Hepatocyte (in vitro differentiated cells): ENCODE results near the gene NKX6-1. TPM values are rescaled to one million over a fixed set of nuclear protein-coding genes. Genes with fewer than 3 reads are reported as not detected.
A peak's percentile ranks its signal among the peaks of the same experiment; 100 is the strongest.

Experiments
- DNase-seq: peaks from one replicate; pipeline ENCODE4 v3.0.0-alpha.2; 2016; ENCODE audit warnings: low spot score
- H2AFZ ChIP-seq: fragments of 200-600 bp; sonication (generic); 2 replicates; pipeline ENCODE4 v1.6.0; 2016; ENCODE audit warnings: antibody characterized with exemption, mild to moderate bottlenecking
- H3K27ac ChIP-seq: fragments of 200-600 bp; sonication (generic); 2 replicates; pipeline ENCODE4 v1.5.1; 2016; ENCODE audit warnings: mild to moderate bottlenecking
- H3K27me3 ChIP-seq: fragments of 200-600 bp; sonication (generic); 2 replicates; pipeline ENCODE4 v1.6.1; 2016
- H3K36me3 ChIP-seq: fragments of 200-600 bp; sonication (generic); replicated peaks from 2 replicates; pipeline ENCODE4 v1.5.1; 2016; ENCODE audit warnings: low read depth; ENCODE audit not compliant: insufficient read depth
- H3K4me1 ChIP-seq: fragments of 200-600 bp; sonication (generic); 2 replicates; pipeline ENCODE4 v1.5.1; 2016; ENCODE audit warnings: mild to moderate bottlenecking, moderate library complexity; ENCODE audit not compliant: insufficient read depth
- H3K4me2 ChIP-seq: fragments of 200-600 bp; sonication (generic); 2 replicates; pipeline ENCODE4 v1.6.0; 2016
- H3K4me3 ChIP-seq: fragments of 200-600 bp; sonication (generic); 2 replicates; pipeline ENCODE4 v1.5.1; 2016; ENCODE audit warnings: mild to moderate bottlenecking
- H3K79me2 ChIP-seq: fragments of 200-600 bp; sonication (generic); 2 replicates; pipeline ENCODE4 v1.6.0; 2017; ENCODE audit warnings: mild to moderate bottlenecking
- H3K9me2 ChIP-seq: fragments of 200-600 bp; sonication (generic); replicated peaks from 2 replicates; pipeline ENCODE4 v1.6.0; 2017; ENCODE audit warnings: mild to moderate bottlenecking; ENCODE audit not compliant: insufficient read depth
- H3K9me3 ChIP-seq: fragments of 200-600 bp; sonication (generic); 2 replicates; pipeline ENCODE4 v1.5.1; 2016; ENCODE audit warnings: low read depth, mild to moderate bottlenecking
- H4K20me1 ChIP-seq: fragments of 200-600 bp; sonication (generic); 2 replicates; pipeline ENCODE4 v1.6.0; 2016; ENCODE audit warnings: mild to moderate bottlenecking; ENCODE audit not compliant: insufficient read depth, poor library complexity, severe bottlenecking
- EZH2 ChIP-seq: fragments of 200-600 bp; sonication (generic); IDR thresholded peaks from 2 replicates; pipeline ENCODE4 v1.6.1; 2016; ENCODE audit warnings: antibody characterized with exemption, mild to moderate bottlenecking, borderline replicate concordance
- EZH2phosphoT487 ChIP-seq: fragments of 200-600 bp; sonication (generic); IDR thresholded peaks from one replicate; pipeline ENCODE4 v1.6.1; 2018; ENCODE audit warnings: antibody characterized with exemption, mild to moderate bottlenecking, low read depth, moderate library complexity; ENCODE audit not compliant: unreplicated experiment, severe bottlenecking
- WGBS: methylation state at CpG from one replicate; pipeline ENCODE4 v1.1.6; 2016; ENCODE audit warnings: low lambda C conversion rate; ENCODE audit errors: missing lambda C conversion rate; 5-methylcytosine and 5-hydroxymethylcytosine counted together
- polyA plus RNA-seq: library from polyadenylated mRNA; unstranded; fragments of >200 nt; fragmentation: Nextera tagmentation; extraction: Ambion mirVana; gene quantifications from 2 replicates; pipeline ENCODE4 v1.2.1, GENCODE V29; 2016
- total RNA-seq: library from RNA; depleted of rRNA; stranded (reverse); fragments of >200 nt; gene quantifications from 2 replicates; pipeline ENCODE4 v1.2.3, GENCODE V29; 2014
- TF ChIP-seq, protein P1 (sequence below): fragments of 200-600 bp; sonication (generic); IDR thresholded peaks from 2 replicates; pipeline ENCODE4 v1.5.1; 2016; ENCODE audit warnings: antibody characterized with exemption, mild to moderate bottlenecking; ENCODE audit not compliant: poor library complexity

Gene NKX6-1
- total RNA-seq (not detected in 2 replicates), polyA plus RNA-seq (not detected in 2 replicates)

DNA sequence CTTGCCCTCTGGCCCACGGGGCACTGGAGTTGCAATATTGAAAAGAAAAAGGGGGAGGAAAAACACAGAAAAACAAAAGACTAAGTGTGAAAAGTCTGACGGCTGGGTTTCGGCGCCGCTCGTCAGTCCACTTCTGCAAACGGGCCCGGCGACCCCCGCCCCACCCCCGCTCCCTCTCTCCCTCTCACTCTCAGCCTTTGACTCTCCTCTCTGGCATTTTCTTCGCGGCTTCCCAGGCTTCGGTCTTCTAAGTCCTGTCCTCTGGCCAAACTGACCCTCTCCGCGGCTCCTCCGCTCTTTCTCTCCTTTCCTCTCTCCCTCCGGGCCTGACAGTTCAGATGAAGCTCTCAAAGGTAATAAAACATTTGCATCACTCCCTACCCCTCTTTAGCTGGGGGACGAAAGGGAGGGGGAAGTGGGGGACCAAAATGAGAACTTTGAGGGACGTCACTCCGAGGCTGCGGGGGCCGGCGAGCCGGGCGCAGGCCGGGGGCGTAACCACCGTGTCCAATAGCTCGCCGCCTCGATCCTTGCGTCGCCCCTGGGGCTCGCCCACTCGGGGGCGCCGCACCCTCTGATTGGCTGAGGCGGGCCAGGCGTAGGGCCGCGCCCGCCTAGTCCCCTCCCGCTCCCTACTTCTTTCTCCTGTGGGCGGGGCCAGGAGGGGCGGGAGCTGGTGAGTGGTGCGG is at the start of gene NKX6-1:
NKX6-1 (minus strand) TSS at position 358 of the 689 bp plus-strand sequence. CDS start 1,064 bp downstream, outside the sequence.
- Histone ChIP-seq H3K9me2 (no peaks in the 10 kb centered on the region), H2AFZ (peak within 1 kb of the TSS; percentile 82), H3K4me2 (peak within 1 kb of the TSS; percentile 92), H3K79me2 (no peaks in the 10 kb centered on the region), H3K27me3 (peaks cover 98% of the 10 kb centered on the region), H4K20me1 (no peaks in the 10 kb centered on the region), H3K36me3 (no peaks in the 10 kb centered on the region), H3K4me3 (peak within 1 kb of the TSS; percentile 33), H3K9me3 (no peaks in the 10 kb centered on the region), H3K4me1 (peaks cover 21% of the 10 kb centered on the region), H3K27ac (no peak within 1 kb of the TSS)
- peak; percentile 83 for DNase-seq
- 1% methylated on average over 25 of the region's 47 CpGs for WGBS
- peak; percentile 36 for TF ChIP-seq EZH2phosphoT487
- TF ChIP-seq, protein P1, sequence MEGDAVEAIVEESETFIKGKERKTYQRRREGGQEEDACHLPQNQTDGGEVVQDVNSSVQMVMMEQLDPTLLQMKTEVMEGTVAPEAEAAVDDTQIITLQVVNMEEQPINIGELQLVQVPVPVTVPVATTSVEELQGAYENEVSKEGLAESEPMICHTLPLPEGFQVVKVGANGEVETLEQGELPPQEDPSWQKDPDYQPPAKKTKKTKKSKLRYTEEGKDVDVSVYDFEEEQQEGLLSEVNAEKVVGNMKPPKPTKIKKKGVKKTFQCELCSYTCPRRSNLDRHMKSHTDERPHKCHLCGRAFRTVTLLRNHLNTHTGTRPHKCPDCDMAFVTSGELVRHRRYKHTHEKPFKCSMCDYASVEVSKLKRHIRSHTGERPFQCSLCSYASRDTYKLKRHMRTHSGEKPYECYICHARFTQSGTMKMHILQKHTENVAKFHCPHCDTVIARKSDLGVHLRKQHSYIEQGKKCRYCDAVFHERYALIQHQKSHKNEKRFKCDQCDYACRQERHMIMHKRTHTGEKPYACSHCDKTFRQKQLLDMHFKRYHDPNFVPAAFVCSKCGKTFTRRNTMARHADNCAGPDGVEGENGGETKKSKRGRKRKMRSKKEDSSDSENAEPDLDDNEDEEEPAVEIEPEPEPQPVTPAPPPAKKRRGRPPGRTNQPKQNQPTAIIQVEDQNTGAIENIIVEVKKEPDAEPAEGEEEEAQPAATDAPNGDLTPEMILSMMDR: no peak
- peak; percentile 35 for TF ChIP-seq EZH2

DNA sequence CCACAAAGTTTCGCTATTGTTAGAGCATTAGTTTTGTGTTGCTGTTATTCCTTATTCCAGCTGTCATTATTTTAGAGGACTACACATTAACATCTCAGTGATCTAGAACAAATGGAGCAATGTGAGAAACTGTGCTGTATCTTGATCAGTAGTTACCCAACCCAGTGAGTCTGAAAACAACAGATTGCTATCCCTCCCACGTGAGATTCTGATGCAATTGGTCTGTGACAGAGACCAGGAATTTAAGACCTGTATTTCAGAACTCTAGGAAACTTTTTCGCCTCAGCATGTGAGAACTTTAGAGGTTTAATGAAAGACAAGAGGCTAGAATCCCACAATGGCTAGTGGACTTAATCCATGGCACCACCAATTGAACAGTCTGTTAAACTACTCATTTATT is 48.1 kb upstream of the NKX6-1 start:
- Histone ChIP-seq H3K36me3 (no peaks in the 10 kb centered on the region), H3K4me1 (no peaks in the 10 kb centered on the region), H3K79me2 (no peaks in the 10 kb centered on the region), H3K4me3 (no peak overlapping the region), H4K20me1 (no peaks in the 10 kb centered on the region), H2AFZ (no peak overlapping the region), H3K9me3 (no peaks in the 10 kb centered on the region), H3K27ac (no peak overlapping the region), H3K9me2 (no peaks in the 10 kb centered on the region), H3K27me3 (no peaks in the 10 kb centered on the region), H3K4me2 (no peak overlapping the region)
- DNase-seq: no peak
- TF ChIP-seq EZH2 (no peak), EZH2phosphoT487 (no peak)
- TF ChIP-seq, protein P1: no peak
- WGBS: 73% methylated on average over 3 of the region's 3 CpGs

DNA sequence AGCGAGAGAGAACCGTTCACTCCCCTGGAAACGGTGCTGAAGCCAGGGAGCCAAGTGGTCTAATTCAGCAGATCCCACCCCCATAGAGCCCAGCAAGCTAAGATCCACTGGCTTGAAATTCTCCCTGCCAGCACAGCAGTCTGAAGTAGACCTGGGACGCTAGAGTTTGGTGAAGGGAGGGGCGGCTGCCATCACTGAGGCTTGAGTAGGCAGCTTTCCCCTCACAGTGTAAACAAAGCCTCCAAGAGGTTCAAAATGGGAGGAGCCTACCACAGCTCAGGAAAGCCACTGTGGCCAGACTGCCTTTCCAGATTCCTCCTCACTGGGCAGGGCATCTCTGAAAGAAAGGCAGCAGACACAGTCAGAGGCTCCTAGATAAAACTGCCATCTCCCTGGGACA is 46.0 kb upstream of the NKX6-1 start:
- no peaks in the 10 kb centered on the region for H3K36me3 ChIP-seq
- no peaks in the 10 kb centered on the region for H3K9me2 ChIP-seq
- WGBS: 67% methylated on average over 5 of the region's 5 CpGs
- no peak overlapping the region for H3K4me3 ChIP-seq
- H2AFZ ChIP-seq: no peak overlapping the region
- H4K20me1 ChIP-seq: no peaks in the 10 kb centered on the region
- H3K9me3 ChIP-seq: no peaks in the 10 kb centered on the region
- no peaks in the 10 kb centered on the region for H3K27me3 ChIP-seq
- DNase-seq: no peak
- H3K27ac ChIP-seq: no peak overlapping the region
- no peaks in the 10 kb centered on the region for H3K4me1 ChIP-seq
- no peak overlapping the region for H3K4me2 ChIP-seq
- TF ChIP-seq EZH2 (no peak), EZH2phosphoT487 (no peak)
- no peaks in the 10 kb centered on the region for H3K79me2 ChIP-seq

DNA sequence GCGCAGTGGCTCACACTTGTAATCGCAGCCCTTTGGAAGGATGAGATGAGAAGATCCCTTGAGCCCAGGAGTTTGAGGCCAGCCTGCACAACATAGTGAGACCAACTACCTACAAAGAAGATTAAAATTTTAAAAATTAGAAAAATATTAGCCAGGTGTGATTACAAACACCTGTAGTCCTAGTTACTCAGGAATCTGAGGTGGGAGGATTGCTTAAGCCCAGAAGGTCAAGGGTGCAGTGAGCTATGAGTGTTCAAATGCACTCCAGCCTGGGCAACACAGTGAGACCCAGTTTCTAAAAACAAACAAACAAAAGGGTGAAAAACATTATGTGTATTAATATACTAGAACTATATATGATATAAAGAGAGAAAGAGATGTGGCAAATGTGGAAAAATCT is 36.8 kb upstream of the NKX6-1 start:
- Histone ChIP-seq H3K36me3 (no peaks in the 10 kb centered on the region), H3K4me2 (no peak overlapping the region), H3K4me3 (no peak overlapping the region), H4K20me1 (no peaks in the 10 kb centered on the region), H3K79me2 (no peaks in the 10 kb centered on the region), H3K4me1 (no peaks in the 10 kb centered on the region), H3K9me2 (no peaks in the 10 kb centered on the region), H3K27ac (no peak overlapping the region), H2AFZ (no peak overlapping the region), H3K9me3 (no peaks in the 10 kb centered on the region), H3K27me3 (no peaks in the 10 kb centered on the region)
- DNase-seq: no peak
- WGBS: 94% methylated on average over 2 of the region's 2 CpGs
- TF ChIP-seq EZH2 (no peak), EZH2phosphoT487 (no peak)
- TF ChIP-seq, protein P1: no peak
